PC-3 (cell line): ENCODE results near the gene MZT2B. TPM values are rescaled to one million over a fixed set of nuclear protein-coding genes. Genes with fewer than 3 reads are reported as not detected.
A peak's percentile ranks its signal among the peaks of the same experiment; 100 is the strongest.
"Not testable (repeated sequence)": the region's sequence is repeated elsewhere in the genome, so short reads cannot be mapped to it uniquely, and the experiment has no call there.

Experiments used
- ATAC-seq: fragments of 200-7000 bp; cut with Tn5 transposase; 2 replicates; pipeline ENCODE4 v1.9.1; 2020; ENCODE audit warnings: mild to moderate bottlenecking, moderate library complexity
- BruUV-seq: library from RNA; stranded (reverse); fragments of 400-500 nt; replicated peaks from 2 replicates; lab custom pipeline; 2021; lab: Mats Ljungman, UMichigan
- CTCF ChIA-PET: fragments of 300-600 bp; sonication (Branson Sonifier 250); formaldehyde crosslinking; loops from one replicate; lab custom pipeline; 2022; ENCODE audit warnings: antibody characterized with exemption; lab: Charles Lee
- POLR2A ChIA-PET: fragments of 300-600 bp; sonication (Branson Sonifier 250); formaldehyde crosslinking; loops from one replicate; lab custom pipeline; 2022; ENCODE audit warnings: antibody characterized with exemption; ENCODE audit not compliant: unreplicated experiment; lab: Charles Lee
- DNase-seq: peaks from one replicate; pipeline ENCODE4 v3.0.0-alpha.2; 2015
- H2AFZ ChIP-seq: fragments of 300-600 bp; sonication (generic); 2 replicates; pipeline ENCODE4 v1.6.0; 2016; ENCODE audit warnings: antibody characterized with exemption, low read length
- H3F3A ChIP-seq: fragments of 300-600 bp; sonication (generic); one replicate; pipeline ENCODE4 v1.6.0; 2017; ENCODE audit warnings: antibody characterized with exemption, low read length, control low read depth, mild to moderate bottlenecking; ENCODE audit not compliant: unreplicated experiment
- H3K27ac ChIP-seq: fragments of 300-600 bp; sonication (generic); 2 replicates; pipeline ENCODE4 v1.5.1; 2016; ENCODE audit warnings: mild to moderate bottlenecking, low read length
- H3K27me3 ChIP-seq: fragments of 300-600 bp; sonication (generic); 2 replicates; pipeline ENCODE4 v1.6.1; 2016; ENCODE audit warnings: low read length, mixed read lengths
- H3K36me3 ChIP-seq: fragments of 300-600 bp; sonication (generic); 2 replicates; pipeline ENCODE4 v1.6.1; 2016; ENCODE audit warnings: low read depth, mixed run types, low read length, mixed read lengths
- H3K4me1 ChIP-seq: fragments of 300-600 bp; sonication (generic); 2 replicates; pipeline ENCODE4 v1.5.1; 2016; ENCODE audit warnings: low read length; ENCODE audit not compliant: insufficient read depth
- H3K4me2 ChIP-seq: fragments of 300-600 bp; sonication (generic); 2 replicates; pipeline ENCODE4 v1.6.0; 2016; ENCODE audit warnings: low read length
- H3K4me3 ChIP-seq: fragments of 300-600 bp; sonication (generic); 2 replicates; pipeline ENCODE4 v1.5.1; 2016; ENCODE audit warnings: mild to moderate bottlenecking, low read length, mixed read lengths
- H3K79me2 ChIP-seq: fragments of 300-600 bp; sonication (generic); 2 replicates; pipeline ENCODE4 v1.6.1; 2017; ENCODE audit warnings: low read length, mixed read lengths
- H3K9ac ChIP-seq: fragments of 300-600 bp; sonication (generic); 2 replicates; pipeline ENCODE4 v1.6.0; 2016; ENCODE audit warnings: mild to moderate bottlenecking, low read length
- H3K9me2 ChIP-seq: fragments of 300-600 bp; sonication (generic); replicated peaks from 2 replicates; pipeline ENCODE4 v1.6.1; 2016; ENCODE audit warnings: mixed run types, low read length, mixed read lengths
- H3K9me3 ChIP-seq: fragments of 300-600 bp; sonication (generic); 2 replicates; pipeline ENCODE4 v1.6.1; 2016; ENCODE audit warnings: low read length, mixed read lengths
- H4K20me1 ChIP-seq: fragments of 300-600 bp; sonication (generic); 2 replicates; pipeline ENCODE4 v1.6.1; 2016; ENCODE audit warnings: low read length, mixed read lengths
- CTCF ChIP-seq: fragments of 300-600 bp; sonication (generic); conservative IDR thresholded peaks from 2 replicates; pipeline ENCODE4 v1.5.1; 2017; ENCODE audit warnings: antibody characterized with exemption, low read depth, mild to moderate bottlenecking, low read length
- EZH2 ChIP-seq: fragments of 300-600 bp; sonication (generic); IDR thresholded peaks from one replicate; pipeline ENCODE4 v1.6.1; 2017; ENCODE audit warnings: antibody characterized with exemption, mild to moderate bottlenecking, low read length; ENCODE audit not compliant: unreplicated experiment
- EZH2phosphoT487 ChIP-seq: fragments of 300-600 bp; sonication (generic); IDR thresholded peaks from 2 replicates; pipeline ENCODE4 v1.6.1; 2018; ENCODE audit warnings: mild to moderate bottlenecking, antibody characterized with exemption, low read length, borderline replicate concordance
- intact Hi-C: fragments of 100-400 bp; cut with micrococcal nuclease; formaldehyde crosslinking; loops from 2 replicates; pipeline ENCODE4 v1.9.0; 2023
- total RNA-seq: library from RNA; depleted of rRNA; stranded (reverse); fragments of >200 nt; gene quantifications from 2 replicates; pipeline ENCODE4 v1.2.3, GENCODE V29; 2014

The MZT2B gene
- total RNA-seq, 1 experiment from 2014 or later: 502 TPM

- peak within 1 kb of the TSS; percentile 93 for H2AFZ ChIP-seq
- DNase-seq (peak; percentile 93), ATAC-seq (peak; percentile 58)
- no peaks in the 10 kb centered on the region for H3K27me3 ChIP-seq
- H4K20me1 ChIP-seq: 0 out of 2 replicates have a peak, but pooled peaks cover 5% of the 10 kb centered on the region
- H3K9me3 ChIP-seq: no peaks in the 10 kb centered on the region
- H3K4me1 ChIP-seq: peaks cover 13% of the 10 kb centered on the region
- H3F3A ChIP-seq: no peaks in the 10 kb centered on the region
- H3K4me3 ChIP-seq: peak within 1 kb of the TSS; percentile 95
- H3K79me2 ChIP-seq: peaks cover 76% of the 10 kb centered on the region
- TF ChIP-seq EZH2: no peak
- no peak for TF ChIP-seq EZH2phosphoT487
- TF ChIP-seq CTCF: no peak
- ChIA-PET CTCF (interaction anchor here (0.6 to 0.8 kb wide), 2 partner anchors 135 to 161 kb away, joined by 4 to 5 read pairs; a partner anchor contains a TSS), POLR2A (interaction anchor here (0.5 to 0.7 kb wide), 3 partner anchors 60 to 911 kb away, joined by 3 to 6 read pairs (median 5); no protein-coding TSS in a partner anchor)
- H3K9me2 ChIP-seq: no peaks in the 10 kb centered on the region
- no TSS peak for BruUV-seq
- H3K27ac ChIP-seq: peak within 1 kb of the TSS; percentile 69
- peak within 1 kb of the TSS; percentile 95 for H3K9ac ChIP-seq
- intact Hi-C loops: loop anchor here (1.0 kb wide), 1 partner anchor 60 kb away; no protein-coding TSS in a partner anchor
- no peaks in the 10 kb centered on the region; the same call in 1 of the 2 replicates for H3K36me3 ChIP-seq
- peak within 1 kb of the TSS; percentile 93 for H3K4me2 ChIP-seq
Measured at GRCh38 chr2:130181325-130181879, 660 bp upstream of the MZT2B start, which contains the start of gene SMPD4. Gene SMPD4 (minus strand): TSS chr2:130181602. CDS start chr2:130176592, 5,010 bp downstream.

GRCh38 chr2:130182826-130183511, 907 bp downstream of the MZT2B start:
- DNase-seq: peak; percentile 33
- H4K20me1 ChIP-seq, H3K27ac ChIP-seq, H3K27me3 ChIP-seq, H3K36me3 ChIP-seq, POLR2A ChIA-PET, H3F3A ChIP-seq, H3K9me3 ChIP-seq, CTCF ChIA-PET, BruUV-seq, H3K9me2 ChIP-seq: not testable (repeated sequence)
- peak overlapping the region; percentile 95 for H3K4me3 ChIP-seq
- H3K4me2 ChIP-seq: peak overlapping the region; percentile 93
- peaks cover 61% of the 10 kb centered on the region for H3K79me2 ChIP-seq
- H3K4me1 ChIP-seq: peaks cover 13% of the 10 kb centered on the region
- intact Hi-C loops: loop anchor here (1.0 kb wide), 1 partner anchor 149 kb away; no protein-coding TSS in a partner anchor
- 0 out of 2 replicates have a peak overlapping the region, but pooled peaks have one; percentile 22 for H2AFZ ChIP-seq
- peak overlapping the region; percentile 95 for H3K9ac ChIP-seq
- ATAC-seq: peak; percentile 28; the same call in 1 of the 2 replicates

DNA sequence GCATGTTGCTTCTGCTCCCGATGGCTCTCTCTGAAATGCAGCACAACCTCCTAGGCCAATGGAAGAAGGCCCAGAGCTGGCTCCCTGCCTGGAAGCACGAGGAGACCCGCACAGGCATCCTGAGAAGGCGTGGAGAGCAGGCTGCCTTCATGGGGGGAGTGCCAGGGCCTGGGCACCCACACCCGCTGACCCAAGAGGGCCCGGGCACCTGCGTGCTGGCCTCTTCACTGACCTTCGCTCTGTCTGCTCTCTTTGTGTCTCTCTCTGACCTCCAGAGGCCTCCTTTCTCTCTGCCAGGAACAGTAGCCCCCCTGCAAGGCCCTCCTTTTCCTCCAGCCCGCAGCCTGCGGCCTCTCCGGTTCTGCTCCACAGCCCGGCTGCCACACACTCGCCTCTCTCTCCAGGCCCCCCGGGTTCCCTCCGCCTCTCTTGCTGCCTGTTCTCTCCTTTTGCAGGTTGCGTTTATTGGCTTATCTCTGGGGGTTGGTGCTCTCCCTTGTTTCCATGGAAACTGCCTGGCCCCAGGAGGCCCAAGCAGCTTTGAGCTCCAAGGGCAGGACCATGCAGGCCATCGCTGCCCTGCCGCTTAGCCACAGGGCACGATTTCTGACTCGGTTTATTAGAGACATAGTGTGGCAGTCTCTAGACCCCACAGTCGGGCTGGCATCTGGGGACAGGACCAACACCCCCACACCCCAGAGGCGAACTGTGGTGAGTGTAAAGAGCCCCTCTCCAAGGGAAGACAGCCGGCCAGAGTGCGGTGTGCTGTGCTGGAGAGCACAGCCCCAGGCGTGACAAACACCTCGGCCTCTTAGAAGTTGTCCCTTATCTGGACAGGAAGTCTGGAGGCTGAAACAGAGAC, 1.7 kb downstream of the MZT2B start:
- DNase-seq (no peak), ATAC-seq (no peak)
- Histone ChIP-seq H3K9me2 (no peaks in the 10 kb centered on the region), H3K4me1 (peaks cover 13% of the 10 kb centered on the region), H3K79me2 (peaks cover 53% of the 10 kb centered on the region), H3K9me3 (no peaks in the 10 kb centered on the region), H3F3A (no peaks in the 10 kb centered on the region), H3K4me2 (peak overlapping the region; percentile 93), H3K4me3 (peak overlapping the region; percentile 95), H3K27me3 (no peaks in the 10 kb centered on the region), H3K9ac (peak overlapping the region; percentile 95), H2AFZ (0 out of 2 replicates have a peak overlapping the region, but pooled peaks have one; percentile 22), H3K27ac (no peak overlapping the region), H4K20me1 (no peaks in the 10 kb centered on the region), H3K36me3 (no peaks in the 10 kb centered on the region)
- TSS peak; percentile 39 for BruUV-seq
- ChIA-PET POLR2A (interaction anchor here (0.7 kb wide), 1 partner anchor 149 kb away, joined by 3 read pairs; no protein-coding TSS in a partner anchor), CTCF (no interaction called here)
- intact Hi-C loops: no loop called here
- no peak for TF ChIP-seq EZH2phosphoT487
